Small intestine (tissue), 7 donors: ENCODE results near the gene MAP4K5. TPM values are rescaled to one million over a fixed set of nuclear protein-coding genes. Genes with fewer than 3 reads are reported as not detected.
"Not testable (repeated sequence)": the region's sequence is repeated elsewhere in the genome, so short reads cannot be mapped to it uniquely, and the experiment has no call there.

ENCODE experiments used
- DNase-seq, 2 donors: peaks; one replicate each; pipeline versions ENCODE4 v3.0.0 to v3.0.0-alpha.2; 2013
- FAIRE-seq: peaks from 2 replicates; lab custom pipeline; 2012; peaks lifted over from hg19 to GRCh38; lab: Jason Lieb, UNC
- H3K27ac ChIP-seq, 3 donors: one replicate each; pipeline ENCODE4 v1.5.1; 2013; ENCODE audit warnings: low read length in 2 of 3, mild to moderate bottlenecking in 2 of 3, control low read depth in 1 of 3, inconsistent platforms in 1 of 3, low read depth in 1 of 3, moderate library complexity in 1 of 3
- H3K27me3 ChIP-seq, 3 donors: one replicate each; pipeline ENCODE4 v1.6.1; 2013; ENCODE audit warnings: low read length in 3 of 3, inconsistent platforms in 1 of 3; ENCODE audit not compliant: control insufficient read depth in 3 of 3, insufficient read depth in 3 of 3
- H3K36me3 ChIP-seq, 3 donors: one replicate each; pipeline ENCODE4 v1.6.1; 2013; ENCODE audit warnings: low read length in 3 of 3, inconsistent platforms in 1 of 3, low read depth in 1 of 3, mild to moderate bottlenecking in 1 of 3, moderate library complexity in 1 of 3; ENCODE audit not compliant: control insufficient read depth in 3 of 3, insufficient read depth in 2 of 3
- H3K4me1 ChIP-seq, 3 donors: one replicate each; pipeline ENCODE4 v1.6.1; 2013; ENCODE audit warnings: low read length in 2 of 3, inconsistent platforms in 1 of 3, low read depth in 1 of 3, mild to moderate bottlenecking in 1 of 3, moderate library complexity in 1 of 3; ENCODE audit not compliant: control insufficient read depth in 3 of 3, insufficient read depth in 2 of 3
- H3K4me3 ChIP-seq, 3 donors: one replicate each; pipeline ENCODE4 v1.5.1; 2013; ENCODE audit warnings: low read length in 3 of 3, control low read depth in 1 of 3, inconsistent platforms in 1 of 3, low read depth in 1 of 3, mild to moderate bottlenecking in 1 of 3, moderate library complexity in 1 of 3
- H3K9me3 ChIP-seq, 2 donors: one replicate each; pipeline ENCODE4 v1.6.1; 2013; ENCODE audit warnings: low read depth in 1 of 2, low read length in 1 of 2; ENCODE audit not compliant: control insufficient read depth in 2 of 2, insufficient read depth in 1 of 2
- WGBS, 3 donors: extraction: QIAGEN DNeasy Blood & Tissue Kit; methylation state at CpG; one replicate each; pipeline ENCODE4 v1.1.7; 2013; 5-methylcytosine and 5-hydroxymethylcytosine counted together
- polyA plus RNA-seq, 4 donors: library from polyadenylated mRNA; stranded (reverse) in 3 of 4; unstranded in 1 of 4; fragments of 200-250 nt in 3 of 4; fragments of 120-200 nt in 1 of 4; gene quantifications; one replicate each; pipeline versions ENCODE4 v1.2.1 to v1.2.3, GENCODE V29; 2013
- donor health status: healthy with polysubstance abuse.
- donor health status: control.
- donor health status: control.
- donor health status: Bipolar disorder and iron deficiency.
- donor health status: healthy.

MAP4K5 gene
- polyA plus RNA-seq, 4 donors, result 11.1 to 28.9 (median 15.0) TPM

GRCh38 chr14:50559990-50560930 is 27.9 kb upstream of the MAP4K5 start, which contains the start of gene ATL1:
ATL1 (plus strand) TSS chr14:50560145; CDS start chr14:50560266, 121 bp downstream.
- H3K27ac ChIP-seq, result peak within 1 kb of the TSS in 2 of 3 donors; percentile 69 to 80
- FAIRE-seq (no peak), DNase-seq (peak; percentile 46 to 74)
- no peaks in the 10 kb centered on the region for H3K4me1 ChIP-seq
- H3K4me3 ChIP-seq, result peak within 1 kb of the TSS; percentile 21 to 61 (median 59)
- WGBS, 3 donors, result 0 to 1% (median 0%) methylated on average over 49 to 66 of the region's 66 CpGs
- no peaks in the 10 kb centered on the region for H3K36me3 ChIP-seq
- no peaks in the 10 kb centered on the region for H3K9me3 ChIP-seq
- peaks cover 0 to 32% (median 0%) of the 10 kb centered on the region in 3 donors for H3K27me3 ChIP-seq

GRCh38 chr14:50552796-50553195 is 20.4 kb upstream of the MAP4K5 start:
- not testable (repeated sequence) for FAIRE-seq, H3K4me1 ChIP-seq, H3K27ac ChIP-seq, DNase-seq, H3K9me3 ChIP-seq, H3K4me3 ChIP-seq, H3K36me3 ChIP-seq, H3K27me3 ChIP-seq
- WGBS, 3 donors, result 73 to 84% (median 81%) methylated on average over 3 of the region's 3 CpGs

DNA sequence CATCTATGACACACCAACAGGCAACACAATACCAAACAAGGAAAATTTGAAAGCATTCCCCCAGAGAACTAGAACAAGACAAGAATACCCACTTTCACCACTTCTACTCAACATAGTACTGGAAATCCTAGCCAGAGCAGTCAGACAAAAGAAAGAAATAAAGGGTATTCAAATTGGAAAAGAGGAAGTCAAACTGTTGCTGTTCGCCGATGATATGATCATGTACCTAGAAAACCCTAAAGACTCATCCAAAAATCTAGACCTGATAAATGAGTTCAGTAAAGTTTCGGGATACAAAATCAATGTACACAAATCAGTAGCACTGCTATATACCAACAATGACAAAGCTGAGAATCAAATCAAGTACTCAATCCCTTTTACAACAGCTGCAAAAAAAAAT is 19.5 kb upstream of the MAP4K5 start:
- Histone ChIP-seq H3K4me1 (no peaks in the 10 kb centered on the region), H3K27ac (no peak overlapping the region), H3K9me3 (peaks cover 0 to 5% of the 10 kb centered on the region in 2 donors), H3K36me3 (no peaks in the 10 kb centered on the region), H3K4me3 (no peak overlapping the region), H3K27me3 (no peaks in the 10 kb centered on the region)
- FAIRE-seq (no peak), DNase-seq (no peak)
- 74 to 81% (median 78%) methylated on average over 3 of the region's 3 CpGs for WGBS, 3 donors

DNA sequence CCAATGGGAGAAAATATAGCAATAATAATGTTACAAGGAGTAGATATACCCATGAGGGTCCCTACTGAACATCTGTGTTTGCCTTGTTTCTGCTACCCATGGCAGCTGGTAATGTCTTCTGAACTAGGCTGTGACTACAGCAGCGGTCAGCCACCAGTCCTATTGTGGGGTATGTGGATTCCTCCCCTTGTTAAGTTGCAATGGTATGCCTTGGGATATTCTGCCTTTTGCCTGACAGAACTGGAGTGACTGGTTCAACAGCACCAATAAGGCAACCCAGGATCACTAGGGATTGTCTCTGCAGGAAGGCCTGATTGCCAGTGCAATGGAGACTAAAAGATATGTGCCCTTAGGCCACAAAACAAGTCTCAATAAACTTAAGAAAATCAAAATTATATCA is 17.9 kb upstream of the MAP4K5 start:
- H3K4me3 ChIP-seq, result no peak overlapping the region
- H3K36me3 ChIP-seq, result no peaks in the 10 kb centered on the region
- no peaks in the 10 kb centered on the region for H3K27me3 ChIP-seq
- DNase-seq, result no peak
- WGBS, 3 donors, result 94 to 100% (median 96%) methylated on average over 1 of the region's 1 CpG
- H3K9me3 ChIP-seq, result peaks cover 0 to 5% of the 10 kb centered on the region in 2 donors
- H3K4me1 ChIP-seq, result no peaks in the 10 kb centered on the region
- FAIRE-seq, result no peak
- H3K27ac ChIP-seq, result no peak overlapping the region

DNA sequence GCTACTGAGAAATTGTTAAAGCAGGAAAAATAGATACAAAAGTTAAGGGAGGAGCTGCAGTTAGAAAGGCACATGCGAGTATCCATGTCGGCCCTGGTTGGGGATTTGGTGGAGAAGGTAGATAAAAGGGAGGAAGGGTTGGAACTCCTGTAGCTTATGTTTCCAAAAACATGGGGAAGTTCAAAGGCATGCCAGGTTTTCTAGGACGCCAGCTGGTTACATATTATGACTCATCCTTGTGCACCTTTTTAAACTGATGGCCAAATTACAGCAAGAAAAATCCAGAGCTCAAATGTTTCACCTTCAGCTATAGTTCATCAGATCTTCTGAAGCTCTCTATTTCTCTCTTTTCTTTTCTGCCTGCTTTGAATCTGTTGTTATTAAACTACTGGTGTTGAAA is 13.2 kb upstream of the MAP4K5 start:
- no peak overlapping the region for H3K27ac ChIP-seq
- H3K9me3 ChIP-seq, result peaks cover 0 to 5% of the 10 kb centered on the region in 2 donors
- DNase-seq (no peak), FAIRE-seq (no peak)
- no peaks in the 10 kb centered on the region for H3K27me3 ChIP-seq
- no peaks in the 10 kb centered on the region for H3K36me3 ChIP-seq
- WGBS, 3 donors, result 19 to 60% (median 54%) methylated on average over 3 of the region's 3 CpGs
- peaks cover 0 to 4% (median 3%) of the 10 kb centered on the region in 3 donors for H3K4me1 ChIP-seq
- H3K4me3 ChIP-seq, result no peak overlapping the region

DNA sequence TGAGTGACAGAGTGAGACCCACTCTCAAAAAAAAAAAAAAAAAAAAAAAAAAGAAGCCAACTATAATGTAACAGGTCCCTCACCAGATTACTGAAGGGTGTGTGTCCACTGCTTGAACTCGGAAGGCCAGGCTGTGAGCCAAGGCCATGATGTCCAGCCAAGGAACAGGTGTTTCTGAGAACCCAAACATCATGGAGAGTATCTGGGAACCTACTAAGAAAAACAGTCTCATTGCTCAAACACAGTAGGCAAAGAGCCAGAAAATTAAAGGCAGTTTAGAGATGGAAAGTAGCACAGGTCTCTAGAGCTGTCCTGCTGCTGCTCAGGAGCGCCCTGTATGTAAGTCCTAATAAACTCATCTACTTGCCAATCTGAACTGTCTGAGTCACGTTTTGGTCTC is 12.5 kb upstream of the MAP4K5 start:
- peaks cover 0 to 8% (median 3%) of the 10 kb centered on the region in 3 donors for H3K4me1 ChIP-seq
- DNase-seq (no peak), FAIRE-seq (no peak)
- H3K9me3 ChIP-seq, result peaks cover 0 to 5% of the 10 kb centered on the region in 2 donors
- H3K27me3 ChIP-seq, result no peaks in the 10 kb centered on the region
- H3K4me3 ChIP-seq, result no peak overlapping the region
- WGBS, 3 donors, result 75 to 84% (median 80%) methylated on average over 3 of the region's 3 CpGs
- no peaks in the 10 kb centered on the region for H3K36me3 ChIP-seq
- H3K27ac ChIP-seq, result no peak overlapping the region

GRCh38 chr14:50542941-50543418 is 10.6 kb upstream of the MAP4K5 start:
- WGBS, 3 donors, result 6 to 13% (median 8%) methylated on average over 2 of the region's 2 CpGs
- Histone ChIP-seq H3K27me3 (no peaks in the 10 kb centered on the region), H3K27ac (no peak overlapping the region), H3K4me3 (no peak overlapping the region), H3K4me1 (peaks cover 0 to 19% (median 3%) of the 10 kb centered on the region in 3 donors), H3K36me3 (no peaks in the 10 kb centered on the region), H3K9me3 (peaks cover 0 to 4% of the 10 kb centered on the region in 2 donors)
- FAIRE-seq, result no peak
- peak; percentile 59 for DNase-seq

DNA sequence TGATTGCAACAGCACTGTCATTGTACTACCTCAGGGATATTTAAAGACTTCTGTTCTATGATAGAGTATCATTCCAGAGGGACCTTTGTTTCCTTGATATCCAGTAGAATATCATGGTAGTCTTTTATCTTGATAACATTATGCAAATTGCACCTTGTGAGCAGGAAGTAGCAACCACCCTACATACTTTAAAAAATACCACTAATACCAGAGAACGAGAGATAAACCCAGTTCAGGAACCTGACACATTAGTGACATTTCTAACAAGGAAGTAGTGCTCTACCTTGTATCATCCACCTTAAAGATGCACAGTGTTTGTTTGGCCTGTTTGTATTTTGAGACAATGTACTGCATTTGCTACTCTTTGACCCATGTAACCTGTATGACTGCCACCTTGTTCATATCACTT is 8.8 kb upstream of the MAP4K5 start:
- peaks cover 0 to 2% (median 0%) of the 10 kb centered on the region in 3 donors for H3K36me3 ChIP-seq
- FAIRE-seq (no peak), DNase-seq (peak; percentile 56 to 67)
- 7 to 33% (median 19%) methylated on average over 1 of the region's 1 CpG for WGBS, 3 donors
- no peaks in the 10 kb centered on the region for H3K27me3 ChIP-seq
- H3K4me3 ChIP-seq, result no peak overlapping the region
- H3K27ac ChIP-seq, result peak overlapping the region; percentile 29 to 69 (median 55)
- peaks cover 0 to 14% of the 10 kb centered on the region in 2 donors for H3K9me3 ChIP-seq
- H3K4me1 ChIP-seq, result peaks cover 0 to 19% (median 3%) of the 10 kb centered on the region in 3 donors
